Esophagus mucosa (tissue), 1 donor: ENCODE results near the gene IRS2. TPM values are rescaled to one million over a fixed set of nuclear protein-coding genes. Genes with fewer than 3 reads are reported as not detected.
A peak's percentile ranks its signal among the peaks of the same experiment; 100 is the strongest.

ENCODE experiments used
- ATAC-seq: fragments of 200-7000 bp; cut with Tn5 transposase; one replicate; pipeline ENCODE4 v1.9.1; 2020
- total RNA-seq: library from RNA; stranded (reverse); gene quantifications from one replicate; pipeline ENCODE4 v1.2.4, GENCODE V29; 2023
- donor health status: DM: yes; HTN: yes; CAD: no.

Gene IRS2
- total RNA-seq, 1 donor from 2014 or later: 1.6 TPM

DNA sequence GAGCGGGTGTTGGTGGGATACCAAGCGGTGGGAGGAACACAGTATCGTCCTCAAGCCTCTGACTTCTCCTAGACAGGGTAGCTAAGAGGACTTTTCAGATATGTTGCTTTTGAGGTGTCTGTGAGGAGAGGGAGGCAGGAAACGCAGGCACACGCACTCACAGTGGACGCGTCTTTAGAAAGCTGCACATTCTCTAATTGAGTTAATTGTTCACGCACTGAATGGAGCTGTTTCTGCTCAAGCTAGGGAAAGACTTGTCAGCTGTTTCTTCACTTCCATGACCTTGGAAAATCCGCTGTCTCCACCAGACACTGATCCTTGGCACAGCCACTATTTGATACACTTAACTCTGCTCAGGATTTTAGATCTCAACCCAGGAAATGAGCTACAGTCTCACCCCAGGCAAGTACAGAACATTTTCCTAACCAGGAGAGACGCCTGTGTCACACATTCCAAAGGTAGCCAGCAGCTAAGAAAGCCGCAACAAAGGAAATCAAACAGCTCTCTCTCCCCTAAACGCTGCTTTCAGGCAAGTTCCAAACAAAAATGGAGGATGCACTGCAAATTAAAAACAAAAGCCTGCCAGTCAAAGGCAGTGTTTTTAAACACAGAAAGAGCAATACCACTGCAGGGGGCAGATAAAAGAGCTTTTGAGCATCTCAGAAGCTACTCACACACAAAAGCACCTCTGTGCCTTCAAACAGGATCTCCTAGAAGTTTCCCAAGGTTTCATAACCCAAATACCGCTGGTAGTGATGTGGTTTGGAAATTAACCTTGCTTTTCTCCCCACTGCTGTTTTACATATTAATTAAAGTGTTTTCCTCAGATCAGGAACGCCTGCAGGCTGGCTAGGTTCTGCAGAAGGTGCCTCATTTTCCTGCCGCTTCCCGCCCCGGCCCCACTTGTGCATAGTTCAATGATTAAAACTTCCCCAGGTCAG is 57.3 kb downstream of the IRS2 start:
- no peak for ATAC-seq

DNA sequence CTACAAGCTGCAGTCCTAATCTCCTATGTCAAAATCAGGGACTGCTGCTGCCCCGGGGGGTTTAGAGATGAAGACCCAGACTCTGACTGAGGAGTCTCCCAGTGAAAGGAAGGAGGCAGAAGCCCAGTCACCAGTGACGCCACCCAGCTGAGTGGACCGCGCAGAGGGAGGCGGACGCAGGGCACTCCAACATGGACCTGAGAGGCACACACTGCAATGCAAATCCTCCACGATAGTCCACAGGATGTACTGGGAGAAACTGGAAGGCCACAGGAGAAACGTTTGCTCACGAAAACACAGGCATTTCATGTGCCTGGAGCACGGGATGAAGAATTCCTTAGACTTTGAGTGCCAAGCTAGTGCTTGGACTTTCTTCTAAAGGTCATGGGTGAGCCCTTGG is 58.3 kb downstream of the IRS2 start:
- no peak for ATAC-seq

DNA sequence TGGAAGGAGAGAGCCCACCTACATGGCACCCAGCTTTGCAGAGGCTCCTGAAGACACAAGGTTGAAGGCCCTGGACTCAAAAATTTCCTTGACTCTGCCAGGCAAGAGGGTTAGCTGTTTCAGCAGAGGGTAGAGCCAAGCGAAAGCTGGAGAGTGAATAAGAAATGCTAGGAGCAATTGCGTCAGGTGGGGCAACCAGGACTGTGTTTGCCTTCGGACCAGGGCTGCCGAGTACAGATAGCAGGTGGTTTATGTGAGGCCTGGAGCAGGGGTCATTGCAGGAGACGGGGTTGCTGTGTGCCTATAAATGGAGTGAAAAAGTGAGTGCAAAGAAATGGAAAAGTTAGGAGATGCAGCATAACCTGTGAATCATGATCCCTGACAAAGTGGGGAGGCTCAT is 59.1 kb downstream of the IRS2 start:
- no peak for ATAC-seq

DNA sequence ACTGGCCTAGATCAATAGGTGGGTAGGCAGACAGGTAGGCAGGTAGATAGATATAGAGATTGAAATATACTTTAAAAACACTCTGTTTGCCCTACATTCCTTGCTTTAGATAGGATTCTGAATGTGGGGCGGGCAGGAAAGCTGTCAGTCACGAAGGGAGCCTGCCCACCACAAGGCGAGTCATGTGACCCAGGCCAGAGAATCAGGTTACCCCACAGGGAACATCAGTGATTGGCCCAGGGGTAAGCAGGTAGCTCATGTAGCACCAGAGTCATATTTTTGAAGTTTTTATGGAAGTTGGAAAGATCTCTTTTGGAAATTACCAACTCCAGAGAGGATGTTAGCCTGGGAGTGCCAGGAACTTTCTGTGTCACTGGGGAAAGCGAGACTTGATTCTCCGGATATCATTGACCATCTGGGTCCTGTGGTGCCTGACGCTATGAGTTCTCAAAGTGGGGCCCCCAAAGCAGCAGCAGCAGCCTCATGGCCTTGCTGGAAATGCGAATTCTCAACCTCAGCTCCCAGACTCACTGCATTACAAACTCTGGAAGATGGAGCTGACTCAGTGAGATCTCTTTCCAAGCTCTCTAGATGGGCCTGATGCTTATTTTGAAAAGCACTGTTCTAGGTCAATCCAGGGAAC is 60.3 kb downstream of the IRS2 start:
- no peak for ATAC-seq

DNA sequence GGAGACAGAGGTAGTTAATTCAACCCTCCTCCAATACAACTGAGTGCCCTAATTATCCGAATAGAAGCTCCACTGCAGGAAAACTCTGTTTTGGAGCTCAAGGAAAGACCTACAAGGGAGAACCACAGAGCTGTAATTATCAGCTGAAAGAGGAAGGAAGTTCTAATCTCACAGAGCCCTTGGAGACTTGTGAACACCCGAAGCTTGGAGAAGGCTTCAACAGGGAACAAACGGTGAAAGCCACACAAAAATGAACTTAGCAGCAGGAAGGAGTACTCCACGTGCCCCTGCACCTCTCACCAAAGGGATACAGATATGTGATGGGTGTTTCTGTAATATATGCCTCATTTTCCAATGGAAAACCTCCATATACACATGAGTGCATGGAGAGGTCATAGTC is 61.1 kb downstream of the IRS2 start:
- no peak for ATAC-seq

DNA sequence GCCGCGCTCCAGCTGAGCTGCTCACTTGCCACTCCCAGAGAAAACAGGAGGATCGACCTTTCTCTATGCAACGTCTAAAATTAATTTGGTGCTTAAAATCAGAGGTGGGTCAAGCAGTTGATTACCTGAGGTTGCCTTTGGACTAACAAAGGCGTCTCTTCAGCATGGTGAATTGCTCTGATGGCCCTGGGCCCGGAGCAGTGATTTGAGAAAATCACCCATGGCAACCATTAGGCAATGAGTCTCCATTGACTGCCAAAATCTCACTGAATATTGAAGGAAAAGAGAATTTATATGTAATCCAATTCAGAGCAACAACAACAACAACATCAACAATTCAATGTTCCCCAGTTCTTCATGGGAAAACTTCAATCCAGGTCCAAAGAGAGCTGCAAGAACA is 61.8 kb downstream of the IRS2 start:
- no peak for ATAC-seq

DNA sequence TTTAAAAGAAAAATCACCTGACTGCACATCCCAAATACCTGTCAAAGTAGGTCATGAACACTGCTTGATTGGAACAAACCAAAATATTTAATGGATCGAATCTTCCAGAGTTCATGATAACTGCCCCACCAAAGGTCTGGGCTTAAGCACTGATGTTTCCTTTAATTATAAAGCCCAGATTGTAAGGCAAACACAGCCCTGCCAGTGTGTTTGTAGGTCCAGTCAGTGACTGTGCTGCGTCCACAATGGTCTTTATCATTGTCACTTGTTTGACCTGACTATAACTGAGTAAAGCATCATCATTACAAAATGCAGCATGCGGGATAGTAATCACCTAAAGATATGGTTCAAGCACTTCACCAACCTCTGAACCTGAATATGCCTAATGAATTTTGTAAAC is 63.3 kb downstream of the IRS2 start:
- no peak for ATAC-seq

DNA sequence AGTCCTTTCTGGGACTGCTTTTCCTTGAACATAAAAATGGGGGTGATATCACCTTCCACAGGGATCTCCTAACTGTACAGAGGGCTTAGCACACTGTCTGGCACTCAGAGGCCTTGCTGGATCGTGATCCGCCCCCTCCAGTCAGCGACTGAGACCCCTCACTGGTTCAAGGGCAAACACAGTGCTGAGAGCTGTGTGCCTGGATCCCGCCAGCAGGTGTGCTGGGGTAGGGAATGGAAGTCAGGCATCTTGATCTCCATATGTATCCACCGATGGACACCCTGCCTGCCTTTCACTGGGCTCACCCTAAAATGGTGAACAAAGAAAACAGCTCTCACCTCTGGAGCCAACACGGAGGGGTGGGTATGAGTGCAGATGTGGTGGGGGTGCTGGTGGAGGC is 64.3 kb downstream of the IRS2 start:
- ATAC-seq: no peak

DNA sequence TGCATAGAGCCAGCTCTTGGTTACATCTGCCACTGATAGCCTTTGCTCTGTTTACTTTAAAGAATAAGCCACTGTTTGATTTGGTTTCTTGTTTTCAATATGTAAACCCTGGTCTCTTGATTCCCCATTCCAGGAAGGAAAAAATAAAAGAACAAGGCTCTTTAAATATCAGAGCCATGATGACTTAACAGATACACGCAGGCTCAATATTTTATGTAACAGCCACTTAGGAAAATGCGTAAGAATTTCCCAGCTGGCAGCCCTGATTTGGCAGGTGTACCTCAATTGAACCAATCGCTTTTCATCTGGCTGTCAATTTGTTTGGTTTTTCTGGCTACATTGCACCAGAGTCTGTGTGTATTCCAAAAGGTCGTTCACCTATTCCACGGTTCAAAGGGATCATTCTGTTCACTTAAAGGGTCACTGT is 65.6 kb downstream of the IRS2 start:
- no peak for ATAC-seq

DNA sequence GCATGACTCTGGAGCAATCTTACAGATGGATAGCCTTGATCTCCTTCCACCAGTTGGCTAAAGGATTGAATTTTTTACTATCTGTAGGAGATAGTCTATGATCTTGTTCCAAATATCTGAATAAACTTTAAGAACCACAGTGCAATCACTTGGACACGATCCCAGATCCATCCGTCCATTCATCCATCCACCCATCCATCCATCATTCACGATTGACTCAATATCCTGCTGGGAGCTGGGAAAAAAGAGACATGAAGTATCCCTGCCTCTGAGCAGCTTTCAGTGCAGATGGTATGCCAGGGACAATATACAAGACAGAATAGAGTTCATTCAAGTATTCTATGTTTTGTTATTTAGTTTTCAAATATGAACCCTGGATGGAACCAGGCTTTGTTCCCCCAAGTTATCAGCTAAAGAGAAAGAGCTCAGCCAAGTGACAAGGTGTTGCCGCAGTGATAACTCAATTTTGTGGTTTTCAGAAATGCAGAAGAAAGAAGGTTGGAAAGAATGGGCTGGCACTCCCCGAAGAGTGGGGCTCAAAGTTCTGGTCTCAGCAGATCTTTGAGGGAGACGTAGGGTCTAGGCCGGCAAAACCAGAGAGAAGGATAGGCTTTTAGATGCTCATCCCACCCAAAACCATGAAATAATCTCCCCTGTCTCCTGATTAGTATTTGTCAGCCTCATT is 66.3 kb downstream of the IRS2 start:
- no peak for ATAC-seq

DNA sequence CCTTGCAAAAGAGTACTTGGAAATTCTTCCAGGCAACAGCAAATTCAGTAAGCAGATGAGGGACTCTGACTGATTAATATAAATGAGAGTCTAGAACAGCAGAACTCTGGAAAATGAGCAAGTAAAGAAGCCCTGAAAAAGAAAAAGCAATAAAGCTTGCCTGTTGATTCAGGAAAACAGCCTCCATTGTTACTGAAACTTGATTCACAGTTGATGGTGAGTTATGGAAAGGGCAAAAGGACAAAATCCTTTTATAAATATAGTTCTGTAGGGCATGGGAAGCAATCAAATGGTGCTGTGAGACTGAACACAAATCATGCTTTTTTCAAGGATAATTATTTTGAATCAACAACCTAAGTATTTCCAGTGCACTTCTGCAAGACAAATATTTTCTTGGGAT is 67.7 kb downstream of the IRS2 start:
- ATAC-seq: no peak

DNA sequence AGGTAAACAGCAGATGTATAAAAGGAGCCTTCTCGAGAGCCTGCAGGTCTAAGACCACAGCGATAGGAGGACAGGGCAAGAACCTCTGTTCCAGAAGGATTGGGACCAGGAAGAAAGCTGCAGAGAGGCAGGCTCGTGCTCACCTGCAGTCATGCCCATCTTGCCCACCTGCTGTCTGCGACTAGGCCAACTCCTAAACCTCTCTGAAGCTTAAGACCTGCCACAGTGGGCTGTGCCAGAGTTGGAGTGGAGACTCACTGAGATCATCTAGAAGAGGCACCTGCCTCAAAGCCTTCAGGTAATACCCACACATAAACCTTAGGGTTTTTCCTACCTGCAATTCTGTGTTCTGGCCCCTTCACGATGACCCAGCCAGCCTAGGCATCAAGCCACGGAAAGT is 68.7 kb downstream of the IRS2 start:
- no peak for ATAC-seq

DNA sequence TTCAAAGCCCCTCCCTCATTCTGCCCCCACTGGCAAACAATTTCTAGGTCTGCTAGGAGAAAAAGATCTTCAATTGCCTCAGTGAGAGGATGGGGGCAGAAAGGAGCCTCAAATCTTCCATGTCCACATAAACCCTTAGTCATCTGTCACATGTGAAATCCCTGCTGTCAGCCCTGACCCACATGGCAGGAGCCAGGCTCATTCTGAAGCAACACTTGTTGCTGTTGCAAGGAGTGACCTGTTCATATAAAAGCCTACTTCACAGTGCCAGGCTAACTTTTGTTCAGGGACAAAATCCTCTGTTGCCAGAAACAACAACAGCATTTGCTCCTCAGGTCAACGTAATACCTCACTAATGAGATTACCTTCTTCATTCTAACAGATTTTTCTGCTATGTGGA is 70.5 kb downstream of the IRS2 start:
- ATAC-seq: peak; percentile 49

DNA sequence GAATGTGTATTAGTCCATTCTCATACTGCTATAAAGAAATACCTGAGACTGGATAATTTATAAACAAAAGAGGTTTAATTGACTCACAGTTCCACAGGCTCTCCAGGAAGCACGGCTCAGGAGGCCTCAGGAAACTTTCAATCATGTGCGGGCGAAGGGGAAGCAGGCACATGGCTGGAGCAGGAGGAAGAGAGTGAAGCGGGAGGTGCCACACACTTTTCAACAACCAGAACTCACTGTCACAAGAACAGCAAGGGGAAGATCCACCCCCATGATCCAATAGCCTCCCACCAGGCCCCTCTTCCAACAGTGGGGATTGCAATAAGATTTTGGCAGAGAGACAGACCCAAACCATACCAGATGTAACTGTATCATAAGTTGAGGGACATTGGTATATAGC is 72.7 kb downstream of the IRS2 start:
- no peak for ATAC-seq

DNA sequence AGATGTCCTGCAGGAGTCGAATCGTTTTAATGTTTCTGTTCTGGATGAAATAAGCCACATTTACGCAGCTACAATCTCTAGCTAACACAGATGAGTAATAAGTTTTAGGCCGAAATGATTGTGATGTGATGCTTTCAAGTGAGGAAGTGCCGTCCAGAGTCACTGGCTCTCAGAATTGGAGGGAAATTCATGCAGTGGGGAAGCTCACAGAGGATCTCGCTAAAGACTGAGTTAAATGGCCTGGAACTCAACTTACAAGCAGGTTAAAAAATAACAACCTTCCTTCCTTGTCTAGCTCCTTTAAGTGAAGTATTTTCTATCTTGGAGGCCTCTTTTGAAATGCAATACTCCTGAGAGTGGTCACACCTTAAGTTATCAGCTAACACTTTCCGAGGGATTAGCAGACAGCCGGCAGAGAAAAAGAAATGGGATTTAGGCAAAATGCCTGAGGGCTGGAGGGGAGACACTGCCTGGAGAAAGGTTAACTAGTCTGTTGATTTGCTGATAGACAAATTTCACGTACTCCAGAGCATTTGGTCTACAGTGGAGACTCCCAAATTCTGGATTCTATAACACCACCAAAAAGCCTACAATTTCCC is 74.2 kb downstream of the IRS2 start:
- no peak for ATAC-seq

DNA sequence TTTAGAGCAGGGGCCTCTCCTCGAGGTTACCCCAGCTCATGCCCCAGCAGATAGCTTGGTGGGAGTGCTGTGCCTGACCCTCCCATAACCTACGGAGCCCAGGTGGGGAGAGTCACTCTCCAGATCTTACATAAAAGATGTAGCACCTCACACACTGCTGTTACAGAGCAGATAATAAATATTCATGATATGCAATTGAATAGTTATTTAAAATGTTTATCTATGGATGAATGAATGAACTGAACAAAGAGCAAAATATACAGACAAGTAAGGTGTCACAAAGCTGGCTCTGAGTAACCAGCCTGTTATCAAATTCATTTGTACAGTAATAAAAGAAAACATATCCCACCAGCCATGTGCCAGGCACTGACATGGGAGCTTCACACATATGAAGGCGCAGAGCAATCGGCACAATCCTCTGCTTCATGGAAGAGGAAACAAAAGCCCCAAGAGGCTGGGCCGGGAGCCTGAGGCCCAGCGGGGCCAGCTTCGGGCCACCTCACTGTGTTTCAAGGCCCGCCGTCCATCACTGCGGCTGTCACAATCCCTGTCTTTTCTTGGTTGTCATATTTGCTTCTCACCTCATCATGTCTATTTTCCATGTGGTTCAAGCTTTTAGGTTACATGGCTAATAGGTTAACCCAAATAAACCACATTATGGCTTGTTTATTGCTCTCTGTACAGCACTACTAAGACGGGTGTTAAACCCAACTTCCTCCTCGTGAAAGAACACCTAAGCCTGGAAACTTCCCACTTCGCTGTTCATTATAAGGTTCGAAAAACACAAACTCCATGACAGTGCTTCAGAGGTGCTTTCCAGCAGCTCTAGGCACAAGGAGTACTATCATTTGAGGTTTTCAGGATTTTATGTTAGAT is 78.4 kb downstream of the IRS2 start:
- ATAC-seq: no peak

DNA sequence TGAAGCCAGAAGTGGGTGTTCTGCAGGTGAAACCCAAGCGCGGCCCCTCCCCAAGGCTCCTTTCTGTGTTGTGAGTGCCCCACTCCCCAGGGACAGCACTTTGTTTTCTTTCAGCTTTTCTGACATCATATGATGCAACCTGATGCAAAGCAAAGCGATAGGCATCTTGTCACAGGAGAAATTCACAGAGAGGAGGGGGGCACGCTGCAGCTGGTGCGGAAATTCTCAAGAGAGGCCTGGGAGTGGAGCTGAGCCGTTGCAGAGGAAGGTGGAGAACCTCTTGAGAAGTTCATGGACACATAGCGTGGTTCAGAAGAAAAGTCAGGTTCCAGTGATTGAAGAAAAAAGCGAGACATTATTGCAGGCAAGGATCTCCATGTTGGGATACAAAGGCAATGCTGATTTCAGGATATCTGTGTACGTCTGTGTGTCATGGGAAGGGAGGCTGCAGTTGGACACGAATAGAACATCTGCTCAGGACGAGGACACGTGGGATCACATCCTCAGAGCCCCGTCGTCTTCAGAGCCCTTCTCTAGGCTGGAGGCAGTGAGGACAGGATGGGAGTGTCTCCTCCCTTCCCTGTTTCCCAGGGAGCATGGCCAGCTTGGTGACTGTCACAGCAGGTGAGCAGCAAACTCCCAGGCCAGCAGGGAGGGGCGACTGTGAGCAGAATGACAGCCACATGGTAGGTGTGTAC is 79.2 kb downstream of the IRS2 start:
- no peak for ATAC-seq

DNA sequence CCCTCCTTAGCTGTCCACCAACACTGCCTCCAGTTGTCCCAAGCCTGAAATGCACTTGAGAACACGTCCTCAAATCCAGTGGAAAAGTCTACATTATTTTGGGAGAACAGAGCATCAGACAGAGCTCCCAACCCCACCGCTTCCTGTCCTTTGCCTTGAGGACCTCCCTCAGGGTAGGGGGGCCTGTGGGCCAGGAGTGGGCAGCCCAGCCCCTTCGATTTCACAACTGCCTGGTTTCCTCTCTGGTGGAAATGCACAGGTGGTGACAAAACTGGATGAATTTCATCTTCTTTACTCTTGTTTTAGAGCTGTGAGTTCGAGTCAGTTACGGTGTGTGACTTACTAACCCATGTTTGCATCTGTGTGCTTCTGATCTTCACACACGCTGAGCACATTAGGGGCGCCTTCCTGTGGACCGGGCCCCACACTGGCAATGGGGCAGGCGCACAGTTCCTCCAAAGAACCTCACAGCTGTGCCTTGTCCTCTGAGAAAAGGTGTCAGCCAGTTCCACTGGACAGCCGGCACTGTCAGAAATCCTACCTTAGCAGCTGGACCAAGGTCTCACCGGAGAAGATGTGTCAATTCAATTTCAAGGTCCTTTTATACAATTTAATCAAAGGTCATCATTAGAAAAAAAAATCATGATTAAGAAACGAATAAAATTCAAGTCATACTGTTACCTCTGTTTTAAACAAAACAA is 80.2 kb downstream of the IRS2 start:
- ATAC-seq: no peak

DNA sequence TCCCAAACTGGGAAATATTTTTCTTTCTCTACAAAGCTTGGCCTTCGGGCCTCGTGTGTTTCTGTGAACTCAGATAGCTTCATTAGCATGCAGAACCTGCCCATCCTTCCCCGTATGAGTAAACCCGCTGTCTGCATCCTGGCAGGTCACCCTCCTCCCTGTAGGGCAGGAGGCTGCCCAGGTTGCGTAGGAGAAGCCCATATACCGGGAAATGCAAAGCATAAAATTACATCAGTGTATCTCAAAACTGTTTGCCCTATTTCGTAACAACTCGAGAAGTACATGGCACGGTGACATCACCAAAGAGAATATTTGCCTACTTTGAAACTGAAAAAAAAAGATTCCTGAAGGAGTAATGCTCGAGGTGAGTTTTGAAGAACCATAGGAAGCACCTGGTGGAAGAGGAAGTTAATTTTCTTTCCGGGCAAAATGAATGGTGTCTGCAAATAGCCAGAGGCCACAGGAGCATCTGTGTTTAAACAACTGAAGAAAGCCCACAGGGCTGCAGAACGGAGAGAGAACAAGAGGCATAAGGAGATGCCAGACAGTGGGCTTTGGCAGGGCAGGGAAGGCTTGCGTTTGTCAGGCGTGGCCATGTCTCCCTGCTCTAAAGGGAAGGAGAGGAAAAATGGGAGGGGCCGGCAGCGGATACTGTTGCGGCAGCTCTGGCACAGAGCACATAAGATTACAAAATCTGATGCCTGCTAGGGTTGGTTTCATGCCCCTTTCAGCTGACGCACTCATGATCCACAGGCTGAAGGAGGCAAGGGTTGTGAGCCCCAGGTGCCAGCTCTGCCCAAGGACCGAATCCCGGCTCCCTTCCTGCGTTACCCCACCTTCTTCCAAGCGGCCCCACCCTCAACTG is 81.4 kb downstream of the IRS2 start:
- ATAC-seq: peak; percentile 91

DNA sequence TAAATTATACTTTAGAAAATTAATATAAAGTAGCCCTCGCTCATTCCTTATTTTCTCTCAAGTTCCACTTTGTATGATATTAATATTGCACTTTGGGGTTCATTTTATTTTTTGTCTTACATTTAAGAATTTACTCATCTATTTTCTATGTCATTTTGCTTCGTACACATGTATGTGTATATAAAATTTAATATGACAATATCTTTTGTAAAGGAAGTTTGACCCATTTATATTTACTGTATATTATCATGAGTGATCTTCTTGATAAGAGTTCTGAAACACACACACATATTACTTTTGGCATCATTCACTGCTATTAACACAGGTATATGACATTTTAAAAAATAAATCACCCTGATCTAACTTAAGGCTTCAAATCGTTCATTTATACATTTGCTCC is 83.1 kb downstream of the IRS2 start:
- ATAC-seq: no peak
